Heart left ventricle (tissue), 13 donors: ENCODE measurements around the gene EPM2AIP1.

Experiments
- POLR2A ChIP-seq, 2 donors: fragments of 450-650 bp; IDR thresholded peaks; one replicate each; pipeline ENCODE4 v1.6.1; 2017; ENCODE audit warnings: antibody characterized with exemption in 2 of 2, mild to moderate bottlenecking in 2 of 2, moderate library complexity in 2 of 2
- TF ChIP-seq, protein P1 (sequence below), 12 donors: fragments of 200-600 bp; sonication (generic) in 4 of 12; IDR thresholded peaks; one replicate each; pipeline versions ENCODE4 v1.5.0 to v1.8.0; 2018 to 2022; ENCODE audit warnings: antibody characterized with exemption in 12 of 12, mild to moderate bottlenecking in 5 of 12
- donor health status: ischemic (EF 13 %, LVEDD 7.1; RV severe dilation, severe dysfunction).
- donor health status: DM: no; HTN: yes; CAD: no.
- donor health status: DM: no; HTN: no; CAD: no.
- donor health status: ischemic (EF 25% LVEDD 6.9; RV normal size, moderate dysfunction).
- donor health status: ischemic (EF 25% LVEDD 5.7; RV mildly dilated, moderate dysfunction).
- donor health status: ischemic (EF 35%, LVEDD 5.7; RV mildly dilated, moderate dysfunction).
- donor health status: nonischemic (EF 11% LVEDD 7.7; RV severe dilation, severe dysfunction).
- donor health status: DM: yes; HTN: yes; CAD: no.
- donor health status: PGD.
- donor health status: ischemic (EF 29% LVEDD 5.4; RV normal size, mild dysfunction).
- donor health status: nonischemic (EF 23%, LVEDD 6.1; RV moderate dilation, normal function).

DNA sequence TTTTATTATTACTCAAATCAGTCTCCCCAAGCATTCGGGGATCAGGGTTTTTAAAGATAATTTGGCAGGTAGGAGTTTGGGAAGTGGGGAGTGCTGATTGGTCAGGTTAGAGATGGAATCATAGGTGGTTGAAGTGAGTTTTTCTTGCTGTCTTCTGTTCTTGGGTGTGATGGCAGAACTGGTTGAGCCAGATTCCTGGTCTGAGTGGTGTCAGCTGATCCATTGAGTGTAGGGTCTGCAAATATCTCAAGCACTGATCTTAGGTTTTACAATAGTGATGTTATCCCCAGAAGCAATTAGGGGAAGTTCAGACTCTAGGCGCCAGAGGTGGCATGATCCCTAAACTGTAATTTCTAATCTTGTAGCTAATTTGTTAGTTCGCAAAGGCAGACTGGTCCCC lies 27.5 kb downstream of the EPM2AIP1 start:
- TF ChIP-seq, protein P1, sequence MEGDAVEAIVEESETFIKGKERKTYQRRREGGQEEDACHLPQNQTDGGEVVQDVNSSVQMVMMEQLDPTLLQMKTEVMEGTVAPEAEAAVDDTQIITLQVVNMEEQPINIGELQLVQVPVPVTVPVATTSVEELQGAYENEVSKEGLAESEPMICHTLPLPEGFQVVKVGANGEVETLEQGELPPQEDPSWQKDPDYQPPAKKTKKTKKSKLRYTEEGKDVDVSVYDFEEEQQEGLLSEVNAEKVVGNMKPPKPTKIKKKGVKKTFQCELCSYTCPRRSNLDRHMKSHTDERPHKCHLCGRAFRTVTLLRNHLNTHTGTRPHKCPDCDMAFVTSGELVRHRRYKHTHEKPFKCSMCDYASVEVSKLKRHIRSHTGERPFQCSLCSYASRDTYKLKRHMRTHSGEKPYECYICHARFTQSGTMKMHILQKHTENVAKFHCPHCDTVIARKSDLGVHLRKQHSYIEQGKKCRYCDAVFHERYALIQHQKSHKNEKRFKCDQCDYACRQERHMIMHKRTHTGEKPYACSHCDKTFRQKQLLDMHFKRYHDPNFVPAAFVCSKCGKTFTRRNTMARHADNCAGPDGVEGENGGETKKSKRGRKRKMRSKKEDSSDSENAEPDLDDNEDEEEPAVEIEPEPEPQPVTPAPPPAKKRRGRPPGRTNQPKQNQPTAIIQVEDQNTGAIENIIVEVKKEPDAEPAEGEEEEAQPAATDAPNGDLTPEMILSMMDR (IDR thresholded peaks at IDR 0.05) = no peak
- TF ChIP-seq POLR2A (IDR thresholded peaks at IDR 0.05) = no peak
